Measurements from ENCODE around the gene ABHD1. TPM values are rescaled to one million over a fixed set of nuclear protein-coding genes. Genes with fewer than 3 reads are reported as not detected.
"Not testable (repeated sequence)": the region's sequence is repeated elsewhere in the genome, so short reads cannot be mapped to it uniquely, and the experiment has no call there.

The ABHD1 gene
- total RNA-seq, 4 donors from 2014 or later: 0.61 to 2.3 (median 1.2) TPM

DNA sequence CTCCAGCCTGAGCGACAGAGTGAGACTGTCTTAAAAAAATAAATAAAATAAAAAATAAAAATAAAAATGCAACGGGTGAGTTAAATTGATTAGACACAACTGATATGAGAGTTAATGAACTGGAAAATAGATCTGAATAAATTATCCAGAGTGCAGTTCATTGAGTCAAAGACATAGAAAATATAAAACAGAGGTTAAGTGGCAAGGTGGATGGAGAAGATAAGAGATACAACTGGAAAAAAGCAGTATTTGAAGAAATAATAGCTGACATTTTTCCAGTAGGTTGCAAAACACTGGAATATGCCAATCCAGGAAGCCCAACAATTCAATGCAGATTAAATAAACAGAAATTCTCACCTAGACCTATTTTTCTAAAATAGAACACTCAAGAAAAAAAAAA is 15.4 kb upstream of the ABHD1 start:
- DNase-seq: no peak
- no peaks in the 10 kb centered on the region for H3K9me3 ChIP-seq
- no peaks in the 10 kb centered on the region for H3K27me3 ChIP-seq
- no peak overlapping the region for H3K27ac ChIP-seq
- ATAC-seq: no peak
- no peaks in the 10 kb centered on the region for H3K36me3 ChIP-seq
- TF ChIP-seq, protein P1, sequence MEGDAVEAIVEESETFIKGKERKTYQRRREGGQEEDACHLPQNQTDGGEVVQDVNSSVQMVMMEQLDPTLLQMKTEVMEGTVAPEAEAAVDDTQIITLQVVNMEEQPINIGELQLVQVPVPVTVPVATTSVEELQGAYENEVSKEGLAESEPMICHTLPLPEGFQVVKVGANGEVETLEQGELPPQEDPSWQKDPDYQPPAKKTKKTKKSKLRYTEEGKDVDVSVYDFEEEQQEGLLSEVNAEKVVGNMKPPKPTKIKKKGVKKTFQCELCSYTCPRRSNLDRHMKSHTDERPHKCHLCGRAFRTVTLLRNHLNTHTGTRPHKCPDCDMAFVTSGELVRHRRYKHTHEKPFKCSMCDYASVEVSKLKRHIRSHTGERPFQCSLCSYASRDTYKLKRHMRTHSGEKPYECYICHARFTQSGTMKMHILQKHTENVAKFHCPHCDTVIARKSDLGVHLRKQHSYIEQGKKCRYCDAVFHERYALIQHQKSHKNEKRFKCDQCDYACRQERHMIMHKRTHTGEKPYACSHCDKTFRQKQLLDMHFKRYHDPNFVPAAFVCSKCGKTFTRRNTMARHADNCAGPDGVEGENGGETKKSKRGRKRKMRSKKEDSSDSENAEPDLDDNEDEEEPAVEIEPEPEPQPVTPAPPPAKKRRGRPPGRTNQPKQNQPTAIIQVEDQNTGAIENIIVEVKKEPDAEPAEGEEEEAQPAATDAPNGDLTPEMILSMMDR (IDR thresholded peaks at IDR 0.05 in 4 of 5, conservative IDR thresholded peaks at IDR 0.05 in 1 of 5): no peak
- no peak for TF ChIP-seq POLR2A (IDR thresholded peaks at IDR 0.05)
- no peaks in the 10 kb centered on the region for H3K4me1 ChIP-seq
- intact Hi-C loops (cut with DNase I; ENCODE audit: low total_unique reads) (no loop called here), in situ Hi-C loops (cut with MboI; ENCODE audit: low sequenced_read_pairs in 4 of 4) (loop anchor here in 3 of 4 donors (10.0 kb wide), 3 partner anchors 77 to 167 kb away; partner anchors contain the start of gene DNAJC5G (in 1 of the 3))
- H3K4me3 ChIP-seq: no peak overlapping the region

DNA sequence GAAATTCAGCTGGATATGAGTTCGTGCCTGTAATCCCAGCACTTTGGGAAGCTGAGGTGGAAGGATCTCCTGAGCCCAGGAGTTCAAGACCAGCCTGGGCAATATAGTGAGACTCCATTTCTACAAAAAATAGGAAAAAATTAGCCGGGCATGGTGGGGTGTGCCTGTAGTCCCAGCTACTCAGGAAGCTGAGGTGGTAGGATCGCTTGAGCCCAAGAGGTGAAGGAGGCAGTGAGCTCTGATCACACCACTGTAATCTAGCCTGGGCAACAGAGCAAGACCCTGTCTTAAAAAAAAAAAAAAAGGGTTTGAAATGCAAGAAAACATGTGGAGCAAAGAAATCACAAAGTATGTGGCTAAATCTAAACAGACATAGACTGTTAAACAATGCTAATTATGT is 14.5 kb upstream of the ABHD1 start:
- Histone ChIP-seq H3K27ac (no peak overlapping the region), H3K36me3 (no peaks in the 10 kb centered on the region), H3K4me3 (no peak overlapping the region), H3K9me3 (no peaks in the 10 kb centered on the region), H3K27me3 (no peaks in the 10 kb centered on the region), H3K4me1 (no peaks in the 10 kb centered on the region)
- ATAC-seq (no peak), DNase-seq (no peak)
- TF ChIP-seq, protein P1 (IDR thresholded peaks at IDR 0.05 in 4 of 5, conservative IDR thresholded peaks at IDR 0.05 in 1 of 5): no peak
- TF ChIP-seq POLR2A (IDR thresholded peaks at IDR 0.05): no peak
- intact Hi-C loops (cut with DNase I; ENCODE audit: low total_unique reads): no loop called here
- in situ Hi-C loops (cut with MboI; ENCODE audit: low sequenced_read_pairs in 4 of 4): loop anchor here in 3 of 4 donors (10.0 kb wide), 3 partner anchors 76 to 166 kb away; partner anchors contain the start of gene DNAJC5G (in 1 of the 3)

DNA sequence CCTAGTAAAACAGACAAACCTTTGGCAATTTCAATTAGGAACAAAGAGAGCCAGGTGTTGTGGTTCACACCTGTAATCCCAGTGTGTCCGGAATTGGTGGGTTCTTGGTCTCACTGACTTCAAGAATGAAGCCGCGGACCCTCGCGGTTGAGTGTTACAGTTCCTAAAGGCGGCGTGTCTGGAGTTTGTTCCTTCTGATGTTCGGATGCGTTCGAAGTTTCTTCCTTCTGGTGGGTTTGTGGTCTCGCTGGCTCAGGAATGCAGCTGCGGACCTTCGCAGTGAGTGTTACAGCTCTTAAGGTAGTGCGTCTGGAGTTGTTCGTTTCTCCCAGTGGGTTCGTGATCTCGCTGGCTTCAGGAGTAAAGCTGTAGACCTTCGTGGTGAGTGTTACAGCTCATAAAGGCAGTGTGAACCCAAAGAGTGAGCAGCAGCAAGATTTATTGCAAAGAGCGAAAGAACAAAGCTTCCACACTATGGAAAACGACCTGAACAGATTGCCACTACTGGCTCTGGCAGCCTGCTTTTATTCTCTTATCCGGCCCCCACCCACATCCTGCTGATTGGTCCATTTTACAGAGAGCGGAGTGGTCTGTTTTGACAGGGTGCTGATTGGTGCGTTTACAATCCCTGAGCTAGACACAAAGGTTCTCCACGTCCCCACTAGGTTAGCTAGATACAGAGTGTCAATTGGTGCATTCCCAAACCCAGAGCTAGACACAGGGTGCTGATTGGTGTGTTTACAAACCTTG is 12.8 kb upstream of the ABHD1 start:
- H3K36me3 ChIP-seq; DNase-seq; H3K4me3 ChIP-seq; H3K9me3 ChIP-seq; ATAC-seq; H3K27ac ChIP-seq; in situ Hi-C loops (cut with MboI; ENCODE audit: low sequenced_read_pairs in 4 of 4); H3K4me1 ChIP-seq; intact Hi-C loops (cut with DNase I; ENCODE audit: low total_unique reads); H3K27me3 ChIP-seq: not testable (repeated sequence)

- in situ Hi-C loops (cut with MboI; ENCODE audit: low sequenced_read_pairs in 4 of 4); intact Hi-C loops (cut with DNase I; ENCODE audit: low total_unique reads); H3K4me3 ChIP-seq: not testable (repeated sequence)
These were observed 12.1 kb upstream of the ABHD1 start for GRCh38 chr2:27111392-27112078.

GRCh38 chr2:27115519-27115918 is 8.1 kb upstream of the ABHD1 start:
- DNase-seq (no peak), ATAC-seq (no peak)
- Histone ChIP-seq H3K36me3 (no peaks in the 10 kb centered on the region), H3K4me3 (no peak overlapping the region), H3K9me3 (no peaks in the 10 kb centered on the region), H3K4me1 (peaks cover 3 to 9% of the 10 kb centered on the region in 2 donors), H3K27me3 (peaks cover 0 to 5% (median 0%) of the 10 kb centered on the region in 3 donors), H3K27ac (no peak overlapping the region)
- in situ Hi-C loops (cut with MboI; ENCODE audit: low sequenced_read_pairs in 4 of 4): no loop called here
- no peak for TF ChIP-seq POLR2A (IDR thresholded peaks at IDR 0.05)
- TF ChIP-seq, protein P1 (IDR thresholded peaks at IDR 0.05 in 4 of 5, conservative IDR thresholded peaks at IDR 0.05 in 1 of 5): no peak
- intact Hi-C loops (cut with DNase I; ENCODE audit: low total_unique reads): no loop called here

More at GRCh38 chr2:27111392-27112078, 12.1 kb upstream of the ABHD1 start:
- not testable (repeated sequence) for H3K27ac ChIP-seq, H3K36me3 ChIP-seq, DNase-seq, H3K9me3 ChIP-seq, H3K27me3 ChIP-seq, H3K4me1 ChIP-seq, ATAC-seq
